HG03575 (cell line): Measurements from ENCODE around the gene SMLR1.

Experiments
- ATAC-seq: cut with Tn5 transposase; IDR thresholded peaks from one replicate; pipeline ENCODE4 v1.9.1; 2021; ENCODE audit not compliant: unreplicated experiment, insufficient number of reproducible peaks, low FRiP score; ENCODE audit errors: extremely low read depth

Gene SMLR1

DNA sequence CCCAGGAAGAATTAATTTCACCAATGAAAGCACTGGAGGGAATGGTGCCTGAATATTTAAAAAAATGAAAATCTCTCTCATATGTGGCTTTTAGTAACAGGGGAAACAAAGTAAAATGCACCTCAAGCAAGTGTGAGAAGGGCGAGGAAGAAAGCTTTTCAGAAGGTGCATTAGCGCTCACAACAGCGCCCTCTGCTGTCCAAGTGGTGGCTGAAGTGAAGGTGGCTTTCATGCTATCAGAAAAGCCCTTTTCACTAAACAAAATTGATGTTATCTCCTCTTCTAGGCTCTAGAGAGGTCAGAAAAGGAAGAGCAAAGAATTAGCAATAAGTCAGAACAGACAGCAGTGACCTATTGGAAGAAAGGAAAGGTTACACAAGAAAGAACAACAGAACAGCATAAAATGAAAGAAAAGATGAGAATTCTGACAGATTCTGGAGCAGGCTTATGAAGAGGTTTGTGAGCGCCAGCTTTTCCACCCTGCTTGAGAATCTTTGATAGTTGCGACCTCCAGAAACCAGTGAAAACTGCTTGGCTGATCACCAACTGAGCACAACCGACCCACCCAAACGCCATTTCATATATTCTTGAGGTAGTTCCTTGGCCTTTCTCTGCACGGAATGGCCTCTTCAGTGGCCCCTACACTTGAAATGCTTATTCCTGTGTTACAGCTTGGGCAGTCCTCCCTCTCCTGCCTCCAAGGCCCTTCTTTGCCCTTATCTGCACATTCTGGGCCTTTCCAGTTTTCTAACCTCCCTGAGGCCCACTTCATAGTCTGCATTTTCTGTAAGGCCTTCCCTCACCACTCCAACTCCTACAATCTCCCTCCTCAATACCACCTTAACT, 45.3 kb downstream of the SMLR1 start:
- ATAC-seq, result peak; percentile 45

DNA sequence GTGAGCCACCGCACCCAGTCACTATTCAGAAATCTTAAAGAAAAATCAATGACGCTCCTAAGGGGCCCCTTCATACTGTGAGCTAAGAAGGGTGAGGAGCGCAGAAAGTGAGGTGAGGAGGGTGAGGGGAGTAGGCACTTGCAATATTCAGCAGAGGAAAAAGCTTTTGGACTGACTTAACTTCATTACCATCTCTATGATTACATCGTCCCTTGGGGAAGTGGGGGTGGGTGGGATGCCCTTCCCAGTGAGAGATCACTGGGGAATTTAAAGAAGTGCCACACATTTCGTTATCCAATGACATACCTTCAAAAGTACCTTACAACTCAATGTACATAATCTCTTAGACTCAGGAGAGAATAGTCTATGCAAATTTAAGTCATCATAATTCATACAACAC, 46.5 kb downstream of the SMLR1 start:
- no peak for ATAC-seq

DNA sequence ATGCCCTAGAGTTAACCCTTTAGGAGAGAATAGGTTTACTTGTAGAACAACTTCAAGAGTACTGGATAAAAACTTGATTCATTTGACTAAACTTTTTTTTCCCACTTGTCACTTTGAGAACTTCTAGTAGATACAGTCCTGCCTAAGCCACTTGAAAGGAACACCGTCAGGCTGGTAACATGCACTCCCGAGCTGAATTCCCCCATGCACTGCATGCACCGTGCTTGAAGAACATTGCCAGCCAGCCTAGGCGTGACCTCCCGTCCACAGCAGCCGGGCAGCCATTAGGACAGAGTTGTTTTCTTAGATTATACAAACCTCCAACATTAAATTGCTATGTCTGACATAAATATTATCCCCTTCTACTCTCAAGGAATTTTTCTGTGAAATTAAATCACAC, 52.6 kb downstream of the SMLR1 start:
- ATAC-seq, result no peak

DNA sequence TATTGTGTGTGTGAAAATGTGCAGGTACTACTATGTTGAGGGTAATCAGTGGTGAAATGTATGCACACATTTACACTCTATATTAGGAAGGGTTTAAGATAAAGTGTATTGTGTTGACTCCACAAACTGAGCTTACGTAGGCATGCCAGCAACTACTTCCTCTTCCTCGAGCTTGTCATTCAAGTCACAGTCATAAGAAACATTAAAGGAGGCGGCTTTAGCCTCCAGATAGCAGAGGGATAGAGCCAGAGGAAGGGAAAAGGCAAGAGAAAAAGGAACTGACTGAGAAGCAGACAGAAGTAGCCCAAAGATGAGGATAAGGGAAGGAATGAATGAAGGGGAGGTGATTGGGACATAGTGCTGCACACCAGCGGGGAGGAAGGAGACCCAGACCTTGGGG, 55.2 kb downstream of the SMLR1 start:
- no peak for ATAC-seq

DNA sequence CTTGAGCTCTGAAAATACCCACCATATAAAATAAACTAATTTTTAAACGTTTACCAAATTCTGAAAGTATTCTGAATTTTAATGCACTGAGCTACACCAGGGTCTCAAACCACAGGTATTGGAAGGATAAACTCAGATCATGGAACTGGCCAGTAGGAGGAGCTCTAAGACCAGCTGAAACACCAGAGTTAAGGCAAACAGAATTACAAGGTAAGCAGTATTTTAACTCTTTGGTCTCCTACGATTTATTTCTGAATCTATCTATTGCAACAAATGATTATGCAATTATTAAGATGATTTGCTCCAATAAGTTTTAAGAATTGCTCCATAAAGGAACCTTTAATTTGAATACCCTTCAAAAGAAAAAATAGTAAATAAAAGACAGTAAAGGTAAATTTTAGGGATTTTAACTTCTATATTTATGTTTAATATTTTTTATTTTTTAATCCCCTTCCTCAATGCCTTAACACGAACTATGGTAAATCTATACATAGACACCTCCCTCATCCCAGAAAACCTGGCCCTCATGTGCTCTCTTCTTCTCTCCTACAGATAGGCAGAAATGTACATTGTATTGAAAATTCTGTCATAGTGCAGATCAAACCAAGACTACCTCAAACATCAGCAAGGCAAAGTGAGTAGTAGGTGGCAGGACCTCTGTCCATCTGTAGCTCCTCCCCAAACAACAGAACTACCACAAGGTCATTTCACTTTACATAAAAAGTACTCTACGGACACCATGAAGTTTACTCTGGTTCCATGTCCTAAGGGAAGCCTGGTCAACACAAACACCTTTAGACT, 58.4 kb downstream of the SMLR1 start:
- ATAC-seq, result peak; percentile 90
